Esophagus muscularis mucosa (tissue), 4 donors: Measurements from ENCODE around the gene RPL10A. TPM values are rescaled to one million over a fixed set of nuclear protein-coding genes. Genes with fewer than 3 reads are reported as not detected.
A peak's percentile ranks its signal among the peaks of the same experiment; 100 is the strongest.

Experiments used
- DNase-seq: peaks from one replicate; pipeline ENCODE4 v3.0.0-alpha.2; 2017; ENCODE audit errors: extremely low spot score
- H3K27ac ChIP-seq, 4 donors: fragments of 200-600 bp; sonication (generic); replicated peaks in 1 of 4; 1 replicate in 3 of 4; 2 replicates in 1 of 4; pipeline ENCODE4 v1.5.1; 2016 to 2019; ENCODE audit warnings: mild to moderate bottlenecking in 1 of 4
- H3K27me3 ChIP-seq, 4 donors: fragments of 200-600 bp; sonication (generic); one replicate each; pipeline versions ENCODE4 v1.5.1 to v1.6.0; 2016 to 2019
- H3K36me3 ChIP-seq, 4 donors: fragments of 200-600 bp; sonication (generic); one replicate each; pipeline ENCODE4 v1.5.1; 2016 to 2019
- H3K4me1 ChIP-seq, 4 donors: fragments of 200-600 bp; sonication (generic); one replicate each; pipeline ENCODE4 v1.5.1; 2016 to 2019
- H3K4me3 ChIP-seq, 4 donors: fragments of 200-600 bp; sonication (generic); 1 replicate in 2 of 4; 2 replicates in 2 of 4; pipeline ENCODE4 v1.5.1; 2016 to 2019; ENCODE audit warnings: mild to moderate bottlenecking in 4 of 4, moderate library complexity in 1 of 4
- H3K9me3 ChIP-seq, 4 donors: fragments of 200-600 bp; sonication (generic); 1 replicate in 3 of 4; 2 replicates in 1 of 4; pipeline ENCODE4 v1.5.1; 2016 to 2019
- EP300 ChIP-seq: sonication (generic); formaldehyde crosslinking; IDR thresholded peaks from one replicate; pipeline ENCODE4 v1.6.1; 2017; ENCODE audit warnings: antibody characterized with exemption
- POLR2A ChIP-seq: fragments of 450-650 bp; IDR thresholded peaks from one replicate; pipeline ENCODE4 v1.6.1; 2017; ENCODE audit warnings: antibody characterized with exemption, moderate library complexity, mild to moderate bottlenecking, low read depth
- POLR2AphosphoS5 ChIP-seq, 2 donors: sonication (generic); formaldehyde crosslinking; IDR thresholded peaks; one replicate each; pipeline ENCODE4 v1.6.1; 2017; ENCODE audit warnings: antibody characterized with exemption in 2 of 2
- WGBS: methylation state at CpG from one replicate; pipeline ENCODE4 v1.1.5; 2018; 5-methylcytosine and 5-hydroxymethylcytosine counted together
- intact Hi-C: fragments of 100-400 bp; cut with DNase I; formaldehyde crosslinking; loops from one replicate; pipeline ENCODE4 v1.15.1; 2023
- total RNA-seq, 4 donors: library from RNA; depleted of rRNA; stranded (reverse); fragments of >200 nt; gene quantifications; one replicate each; pipeline versions ENCODE4 v1.1.0 to v1.2.1, GENCODE V29; 2016
- TF ChIP-seq, protein P1 (sequence below), 3 experiments: fragments of 200-600 bp in 2 of 3; fragments of 450-650 bp in 1 of 3; sonication (generic) in 2 of 3; IDR thresholded peaks; one replicate each; pipeline ENCODE4 v1.5.1; 2017 to 2019; ENCODE audit warnings: antibody characterized with exemption in 3 of 3, mild to moderate bottlenecking in 2 of 3, moderate library complexity in 1 of 3

RPL10A gene
- total RNA-seq, 4 donors from 2014 or later = 1,484 to 1,840 (median 1,566) TPM

GRCh38 chr6:35445691-35446090 is 22.5 kb upstream of the RPL10A start:
- H3K36me3 ChIP-seq = no peaks in the 10 kb centered on the region
- no peak overlapping the region for H3K27ac ChIP-seq
- no peak overlapping the region for H3K4me3 ChIP-seq
- no peaks in the 10 kb centered on the region for H3K27me3 ChIP-seq
- TF ChIP-seq POLR2A (no peak), EP300 (no peak), POLR2AphosphoS5 (IDR thresholded peaks at IDR 0.05) (no peak)
- TF ChIP-seq, protein P1, sequence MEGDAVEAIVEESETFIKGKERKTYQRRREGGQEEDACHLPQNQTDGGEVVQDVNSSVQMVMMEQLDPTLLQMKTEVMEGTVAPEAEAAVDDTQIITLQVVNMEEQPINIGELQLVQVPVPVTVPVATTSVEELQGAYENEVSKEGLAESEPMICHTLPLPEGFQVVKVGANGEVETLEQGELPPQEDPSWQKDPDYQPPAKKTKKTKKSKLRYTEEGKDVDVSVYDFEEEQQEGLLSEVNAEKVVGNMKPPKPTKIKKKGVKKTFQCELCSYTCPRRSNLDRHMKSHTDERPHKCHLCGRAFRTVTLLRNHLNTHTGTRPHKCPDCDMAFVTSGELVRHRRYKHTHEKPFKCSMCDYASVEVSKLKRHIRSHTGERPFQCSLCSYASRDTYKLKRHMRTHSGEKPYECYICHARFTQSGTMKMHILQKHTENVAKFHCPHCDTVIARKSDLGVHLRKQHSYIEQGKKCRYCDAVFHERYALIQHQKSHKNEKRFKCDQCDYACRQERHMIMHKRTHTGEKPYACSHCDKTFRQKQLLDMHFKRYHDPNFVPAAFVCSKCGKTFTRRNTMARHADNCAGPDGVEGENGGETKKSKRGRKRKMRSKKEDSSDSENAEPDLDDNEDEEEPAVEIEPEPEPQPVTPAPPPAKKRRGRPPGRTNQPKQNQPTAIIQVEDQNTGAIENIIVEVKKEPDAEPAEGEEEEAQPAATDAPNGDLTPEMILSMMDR (IDR thresholded peaks at IDR 0.05) = no peak
- peaks cover 0 to 8% (median 3%) of the 10 kb centered on the region in 4 donors for H3K4me1 ChIP-seq
- 91% methylated on average over 6 of the region's 7 CpGs for WGBS
- DNase-seq = no peak
- intact Hi-C loops = no loop called here
- no peaks in the 10 kb centered on the region for H3K9me3 ChIP-seq

DNA sequence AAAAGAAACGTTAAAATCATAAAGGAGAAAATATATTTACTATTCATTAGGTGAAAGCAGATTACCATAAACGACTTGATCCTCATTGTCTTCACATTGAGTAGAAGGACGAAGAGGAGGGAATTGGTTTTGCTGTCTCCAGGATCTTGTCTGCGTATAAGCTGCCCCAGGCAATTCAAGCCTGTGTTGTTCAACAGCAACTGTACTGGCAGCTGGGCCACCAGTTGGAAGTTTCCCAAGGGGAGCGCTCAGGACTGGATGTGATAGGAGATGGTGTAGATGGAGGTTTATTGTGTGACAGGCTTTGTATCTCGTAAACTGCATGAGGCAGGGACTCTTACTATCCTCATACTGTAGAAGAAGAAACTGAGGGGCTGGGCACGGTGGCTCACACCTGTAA is 20.0 kb upstream of the RPL10A start:
- no peaks in the 10 kb centered on the region for H3K36me3 ChIP-seq
- peaks cover 14 to 29% (median 21%) of the 10 kb centered on the region in 4 donors for H3K4me1 ChIP-seq
- H3K9me3 ChIP-seq = no peaks in the 10 kb centered on the region
- intact Hi-C loops = loop anchor here (2.0 kb wide), 1 partner anchor 155 kb away; no protein-coding TSS in a partner anchor
- WGBS = 85% methylated on average over 7 of the region's 7 CpGs
- no peak for DNase-seq
- no peaks in the 10 kb centered on the region for H3K27me3 ChIP-seq
- H3K27ac ChIP-seq = no peak overlapping the region
- no peak overlapping the region for H3K4me3 ChIP-seq
- TF ChIP-seq EP300 (no peak), POLR2A (no peak), POLR2AphosphoS5 (IDR thresholded peaks at IDR 0.05) (no peak)
- TF ChIP-seq, protein P1 (IDR thresholded peaks at IDR 0.05) = no peak

DNA sequence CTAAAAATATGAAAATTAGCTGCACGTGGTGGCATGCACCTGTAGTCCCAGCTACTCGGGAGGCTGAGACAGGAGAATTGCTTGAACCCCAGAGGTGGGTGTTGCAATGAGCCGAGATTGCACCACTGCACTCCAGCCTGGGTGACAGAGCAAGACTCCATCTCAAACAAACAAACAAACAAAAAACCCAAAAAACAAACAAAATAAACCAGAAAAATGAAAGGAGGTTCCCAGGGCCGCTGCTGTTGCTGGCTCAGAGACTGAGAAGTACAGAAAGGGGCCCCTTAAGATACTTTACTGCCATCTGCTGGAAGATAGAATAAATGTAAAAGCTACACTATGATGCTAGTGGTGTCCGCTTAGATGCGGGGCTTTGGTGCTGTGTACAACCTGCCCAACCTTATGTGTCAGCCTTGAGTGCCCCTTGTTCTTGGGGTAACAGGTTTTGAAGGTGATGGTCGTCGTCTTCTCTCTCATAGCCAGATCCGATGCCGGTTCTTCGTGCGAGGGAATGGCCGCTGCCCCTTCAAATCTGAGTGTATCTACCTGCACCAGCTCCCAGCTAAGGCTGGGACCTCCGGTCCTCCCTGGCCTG is 18.8 kb upstream of the RPL10A start:
- Histone ChIP-seq H3K36me3 (no peaks in the 10 kb centered on the region), H3K4me1 (peaks cover 23 to 41% (median 30%) of the 10 kb centered on the region in 4 donors), H3K9me3 (no peaks in the 10 kb centered on the region), H3K4me3 (no peak overlapping the region), H3K27me3 (no peaks in the 10 kb centered on the region), H3K27ac (no peak overlapping the region)
- TF ChIP-seq, protein P1 (IDR thresholded peaks at IDR 0.05) = peak; percentile 67 to 86 (median 75)
- no peak for TF ChIP-seq POLR2AphosphoS5 (IDR thresholded peaks at IDR 0.05)
- 29% methylated on average over 13 of the region's 14 CpGs for WGBS
- intact Hi-C loops = loop anchor here (1.0 to 2.0 kb wide), 2 partner anchors 107 to 157 kb away; partner anchors contain the start of gene PPARD
- no peak for DNase-seq

DNA sequence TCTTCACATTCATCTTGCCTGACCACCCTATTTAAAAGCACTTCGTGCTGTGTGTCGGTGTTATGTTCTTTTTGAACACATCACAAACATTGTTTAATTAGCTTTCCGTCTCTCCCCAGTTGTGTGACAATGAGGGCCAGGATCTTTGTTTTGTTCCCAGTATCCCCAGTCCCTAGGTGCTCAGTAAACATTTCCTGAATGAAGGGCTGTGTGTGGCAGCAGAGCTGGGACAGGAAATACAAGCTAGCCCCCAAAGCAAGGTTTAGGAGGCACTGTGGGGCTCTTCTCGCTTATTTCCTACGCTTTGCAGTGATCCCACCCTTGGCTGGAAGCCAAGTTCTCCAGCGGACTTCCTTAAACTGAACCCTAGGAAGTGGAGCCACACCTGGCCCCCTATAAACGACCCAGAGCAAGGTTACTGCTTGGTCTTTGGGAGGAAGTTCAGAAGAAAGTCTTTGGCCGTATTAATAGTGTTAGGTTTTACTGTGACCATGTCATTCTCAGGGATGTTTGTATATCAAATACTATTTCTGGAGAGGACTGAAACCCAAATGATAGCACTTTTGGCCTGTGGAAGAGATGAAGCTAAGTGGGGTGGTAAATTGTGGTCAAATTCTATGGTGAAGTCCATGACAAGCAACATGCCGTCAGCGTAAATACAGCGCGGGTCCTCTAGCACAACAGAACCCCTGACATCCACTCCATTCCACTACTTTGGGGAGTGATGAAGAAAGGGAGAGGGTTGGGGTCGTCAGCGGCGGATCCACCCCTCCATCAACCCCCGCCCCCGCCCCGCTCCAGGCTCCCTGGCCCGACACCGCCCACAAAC is 16.6 kb upstream of the RPL10A start:
- DNase-seq = no peak
- Histone ChIP-seq H3K27me3 (no peaks in the 10 kb centered on the region), H3K4me3 (peak overlapping the region; percentile 67 to 82 (median 70)), H3K27ac (peak overlapping the region; percentile 74 to 80 (median 80)), H3K36me3 (peaks cover 0 to 13% (median 10%) of the 10 kb centered on the region in 4 donors), H3K4me1 (peaks cover 23 to 42% (median 33%) of the 10 kb centered on the region in 4 donors), H3K9me3 (no peaks in the 10 kb centered on the region)
- TF ChIP-seq EP300 = no peak
- TF ChIP-seq, protein P1 (IDR thresholded peaks at IDR 0.05) = no peak
- TF ChIP-seq POLR2AphosphoS5 (IDR thresholded peaks at IDR 0.05) = no peak
- TF ChIP-seq POLR2A = no peak
- intact Hi-C loops = no loop called here
- 13% methylated on average over 18 of the region's 20 CpGs for WGBS
